Nephron (organoid): Measurements from ENCODE around the gene JMJD1C.

Experiments used
- H3K27ac Mint-ChIP-seq, 3 experiments: 2 replicates each; pipeline ENCODE4 v1.8.0; 2020; ENCODE audit warnings: mixed read lengths in 3 of 3, mild to moderate bottlenecking in 2 of 3, moderate library complexity in 1 of 3
- H3K27me3 Mint-ChIP-seq: 2 replicates; pipeline ENCODE4 v1.8.0; 2021; ENCODE audit warnings: low read depth, mild to moderate bottlenecking, moderate library complexity, mixed read lengths
- H3K36me3 Mint-ChIP-seq: 2 replicates; pipeline ENCODE4 v1.8.0; 2020; ENCODE audit warnings: low read depth, mixed read lengths
- H3K4me1 Mint-ChIP-seq: 2 replicates; pipeline ENCODE4 v1.8.0; 2020; ENCODE audit warnings: mixed read lengths
- H3K4me3 Mint-ChIP-seq, 3 experiments: 2 replicates each; pipeline ENCODE4 v1.8.0; 2020; ENCODE audit warnings: mild to moderate bottlenecking in 3 of 3, mixed read lengths in 3 of 3, moderate library complexity in 2 of 3
- H3K9me3 Mint-ChIP-seq: 2 replicates; pipeline ENCODE4 v1.8.0; 2020; ENCODE audit warnings: mixed read lengths
- CTCF ChIP-seq, 3 experiments: fragments of 200-600 bp; sonication (generic); IDR thresholded peaks; one replicate each; pipeline ENCODE4 v1.5.0; 2021; ENCODE audit warnings: antibody characterized with exemption in 3 of 3; ENCODE audit not compliant: unreplicated experiment in 3 of 3

Gene JMJD1C

DNA sequence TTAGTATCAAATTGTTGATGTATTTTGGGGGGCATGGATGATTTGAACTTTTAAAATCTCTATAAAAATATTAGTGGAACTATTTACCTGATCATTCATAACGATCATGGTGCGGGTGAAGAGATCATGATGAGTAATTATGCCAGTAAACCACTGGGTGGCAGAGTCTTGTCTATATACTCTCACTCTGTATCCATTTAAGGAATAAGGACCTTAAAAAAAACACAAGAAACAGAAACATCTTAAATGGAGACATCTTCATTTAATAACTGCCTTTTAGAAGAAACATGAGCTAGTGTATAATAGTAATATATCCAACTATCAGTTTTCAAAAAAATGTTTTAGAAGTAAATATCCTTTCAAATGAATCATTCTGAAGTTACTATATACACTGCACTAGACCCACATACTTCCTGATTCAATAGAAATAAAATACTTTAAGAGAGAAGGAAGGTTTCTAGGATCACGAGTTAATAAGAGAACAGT lies 248.6 kb downstream of the JMJD1C start:
- H3K36me3 Mint-ChIP-seq: peaks cover 57% of the 10 kb centered on the region
- H3K27ac Mint-ChIP-seq: peak overlapping the region; percentile 54 to 79 (median 75)
- H3K27me3 Mint-ChIP-seq: no peaks in the 10 kb centered on the region
- peak; percentile 66 to 79 (median 71) for TF ChIP-seq CTCF (IDR thresholded peaks at IDR 0.05; ENCODE audit: unreplicated experiment in 3 of 3)
- H3K9me3 Mint-ChIP-seq: no peaks in the 10 kb centered on the region
- no peak overlapping the region for H3K4me3 Mint-ChIP-seq
- peaks cover 36% of the 10 kb centered on the region for H3K4me1 Mint-ChIP-seq

GRCh38 chr10:63214571-63214970 lies 251.2 kb downstream of the JMJD1C start:
- Mint-ChIP-seq H3K4me1 (peaks cover 36% of the 10 kb centered on the region), H3K36me3 (peaks cover 58% of the 10 kb centered on the region), H3K27me3 (no peaks in the 10 kb centered on the region), H3K4me3 (no peak overlapping the region), H3K9me3 (no peaks in the 10 kb centered on the region), H3K27ac (no peak overlapping the region)
- TF ChIP-seq CTCF (IDR thresholded peaks at IDR 0.05; ENCODE audit: unreplicated experiment in 3 of 3): no peak

DNA sequence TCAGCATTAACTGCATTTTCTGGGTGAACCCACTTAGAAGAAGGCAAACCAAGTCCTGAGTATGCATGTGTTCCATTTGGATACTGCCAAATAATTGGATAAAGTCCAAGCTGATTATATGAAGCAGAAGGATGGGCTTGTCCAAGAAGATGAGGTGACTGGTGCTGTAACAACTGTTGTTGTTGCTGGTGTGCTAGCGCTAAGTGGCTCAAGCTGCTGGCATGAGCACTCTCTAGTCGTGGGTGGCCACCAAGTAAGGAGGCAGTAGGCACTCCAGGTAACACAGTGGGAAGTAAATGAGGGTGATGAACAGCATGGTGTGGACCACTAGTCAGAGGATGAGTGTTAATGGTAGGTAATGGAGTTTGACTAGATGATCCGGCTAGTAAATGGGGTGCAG lies 252.3 kb downstream of the JMJD1C start:
- H3K9me3 Mint-ChIP-seq: no peaks in the 10 kb centered on the region
- no peak for TF ChIP-seq CTCF (IDR thresholded peaks at IDR 0.05; ENCODE audit: unreplicated experiment in 3 of 3)
- no peaks in the 10 kb centered on the region for H3K27me3 Mint-ChIP-seq
- H3K36me3 Mint-ChIP-seq: peaks cover 58% of the 10 kb centered on the region
- peaks cover 37% of the 10 kb centered on the region for H3K4me1 Mint-ChIP-seq
- no peak overlapping the region for H3K4me3 Mint-ChIP-seq
- H3K27ac Mint-ChIP-seq: peak overlapping the region in 2 of 3 experiments; percentile 11 to 26

- TF ChIP-seq CTCF (IDR thresholded peaks at IDR 0.05; ENCODE audit: unreplicated experiment in 3 of 3): no peak
- no peaks in the 10 kb centered on the region for H3K27me3 Mint-ChIP-seq
- H3K9me3 Mint-ChIP-seq: no peaks in the 10 kb centered on the region
- peaks cover 46% of the 10 kb centered on the region for H3K4me1 Mint-ChIP-seq
- H3K36me3 Mint-ChIP-seq: peaks cover 74% of the 10 kb centered on the region
- peak overlapping the region in 2 of 3 experiments; percentile 49 to 66 for H3K27ac Mint-ChIP-seq
- no peak overlapping the region for H3K4me3 Mint-ChIP-seq
Measured at GRCh38 chr10:63210611-63211196, 255.1 kb downstream of the JMJD1C start.

- Mint-ChIP-seq H3K27ac (peak overlapping the region in 2 of 3 experiments; percentile 5 to 66), H3K36me3 (peaks cover 73% of the 10 kb centered on the region), H3K4me1 (peaks cover 53% of the 10 kb centered on the region), H3K4me3 (no peak overlapping the region), H3K9me3 (no peaks in the 10 kb centered on the region), H3K27me3 (no peaks in the 10 kb centered on the region)
- TF ChIP-seq CTCF (IDR thresholded peaks at IDR 0.05; ENCODE audit: unreplicated experiment in 3 of 3): no peak
Measured at GRCh38 chr10:63209705-63210104, 256.1 kb downstream of the JMJD1C start.

- peak overlapping the region in 1 of 3 experiments; percentile 54 for H3K4me3 Mint-ChIP-seq
- TF ChIP-seq CTCF (IDR thresholded peaks at IDR 0.05; ENCODE audit: unreplicated experiment in 3 of 3): no peak
- H3K36me3 Mint-ChIP-seq: peaks cover 73% of the 10 kb centered on the region
- H3K27ac Mint-ChIP-seq: peak overlapping the region; percentile 59 to 86 (median 83)
- no peaks in the 10 kb centered on the region for H3K9me3 Mint-ChIP-seq
- peaks cover 60% of the 10 kb centered on the region for H3K4me1 Mint-ChIP-seq
- no peaks in the 10 kb centered on the region for H3K27me3 Mint-ChIP-seq
Measured at GRCh38 chr10:63208986-63209385, 256.8 kb downstream of the JMJD1C start.
